ENCODE measurements around the gene MTHFD2. TPM values are rescaled to one million over a fixed set of nuclear protein-coding genes. Genes with fewer than 3 reads are reported as not detected.

Gene MTHFD2
- total and polyA plus RNA-seq, 2 of the 8 experiments (the other 6 are each of a cell fraction or from before 2014, with no cell fraction given) = 99.5 to 291 TPM

- H3K79me1 ChIP-seq (ENCODE audit: low read depth, low read length) = no peaks in the 10 kb centered on the region
- H3K23me2 ChIP-seq (ENCODE audit: low read depth, low read length) = no peaks in the 10 kb centered on the region
- no peak overlapping the region for H3K18ac ChIP-seq (ENCODE audit: extremely low read depth, low read length)
- H2BK15ac ChIP-seq (ENCODE audit: low read length) = no peak overlapping the region
- H3K27me3 ChIP-seq (replicated peaks in 1 of 4; ENCODE audit: control insufficient read depth in 3 of 4, extremely low read depth in 1 of 4, insufficient read depth in 3 of 4, low read length in 3 of 4) = no peaks in the 10 kb centered on the region; a peak in 3 of 7 replicates
- no peak overlapping the region for H3K4me2 ChIP-seq (ENCODE audit: insufficient read depth in 1 of 2, low read depth in 2 of 2, low read length in 2 of 2)
- H2BK5ac ChIP-seq (ENCODE audit: low read depth, low read length) = no peak overlapping the region
- H3K9ac ChIP-seq (replicated peaks in 1 of 4; ENCODE audit: extremely low read depth in 1 of 4, low read depth in 3 of 4, low read length in 3 of 4) = no peak overlapping the region
- H3K4me3 ChIP-seq (ENCODE audit: extremely low read depth in 1 of 4, insufficient read depth in 2 of 4, low read depth in 3 of 4, low read length in 4 of 4) = no peak overlapping the region
- H2BK120ac ChIP-seq (replicated peaks; ENCODE audit: low read depth, low read length) = no peak overlapping the region
- H4K8ac ChIP-seq (ENCODE audit: extremely low read depth, insufficient read depth, low read length) = no peak overlapping the region
- H3K56ac ChIP-seq (replicated peaks; ENCODE audit: insufficient read length, low read depth, low read length) = no peak overlapping the region
- no peak for FAIRE-seq
- no peaks in the 10 kb centered on the region for H3K79me2 ChIP-seq (ENCODE audit: control insufficient read depth in 1 of 2, insufficient read depth in 2 of 2, low read length in 2 of 2)
- ChIA-PET POLR2A (ENCODE audit: partially characterized antibody) (no interaction called here), CTCF (ENCODE audit: partially characterized antibody) (interaction anchor here (1.0 to 1.7 kb wide), 6 partner anchors 9 to 72 kb away, joined by 3 to 6 read pairs (median 4); no protein-coding TSS in a partner anchor)
- no peak overlapping the region for H3K23ac ChIP-seq (ENCODE audit: insufficient read length)
- 90% methylated on average over 9 of the region's 9 CpGs; no CpG with 5 or more reads in 1 of the 2 experiments for WGBS, 2 experiments (ENCODE audit: extremely low coverage in 1 of 2, insufficient coverage in 1 of 2, insufficient read length in 1 of 2, insufficient replicate concordance in 2 of 2, low coverage in 1 of 2, low lambda C conversion rate in 2 of 2, missing lambda C conversion rate in 1 of 2)
- no peaks in the 10 kb centered on the region for H4K20me1 ChIP-seq (replicated peaks in 1 of 2; ENCODE audit: control insufficient read depth in 1 of 2, insufficient read depth in 2 of 2, low read length in 2 of 2)
- H2AFZ ChIP-seq (ENCODE audit: low read length) = no peak overlapping the region
- H4K5ac ChIP-seq (ENCODE audit: insufficient read length, low read depth, low read length) = no peak overlapping the region
- no peak for TF ChIP-seq YY1 (IDR thresholded peaks at IDR 0.05; ENCODE audit: low read depth, low read length)
- TF ChIP-seq JUN (IDR thresholded peaks at IDR 0.05; ENCODE audit: low read depth, low read length) = no peak
- no peaks in the 10 kb centered on the region for H3K36me3 ChIP-seq (ENCODE audit: control insufficient read depth in 2 of 4, insufficient read depth in 4 of 4, low read length in 3 of 4)
- no peak for DNase-seq (ENCODE audit: low read depth in 1 of 2, low spot score in 2 of 2)
- no peaks in the 10 kb centered on the region for H3K9me3 ChIP-seq (ENCODE audit: insufficient read depth in 2 of 2, low read depth in 1 of 2, low read length in 1 of 2)
- no peak overlapping the region for H4K91ac ChIP-seq (replicated peaks; ENCODE audit: insufficient read length, low read length)
- no peak overlapping the region for H2BK20ac ChIP-seq (ENCODE audit: low read length)
- H3K14ac ChIP-seq (ENCODE audit: insufficient read length) = no peak overlapping the region
- no peak overlapping the region for H2BK12ac ChIP-seq (ENCODE audit: low read depth, low read length)
- no peaks in the 10 kb centered on the region for H3K4me1 ChIP-seq (replicated peaks in 1 of 4; ENCODE audit: control insufficient read depth in 3 of 4, insufficient read depth in 4 of 4, low read length in 3 of 4)
- no peak overlapping the region for H3K27ac ChIP-seq (ENCODE audit: low read depth, low read length)
- H2AK5ac ChIP-seq (ENCODE audit: low read depth, low read length) = no peak overlapping the region
- no peak overlapping the region for H3K4ac ChIP-seq (replicated peaks; ENCODE audit: insufficient read length, low read depth, low read length)
These were observed 54.4 kb downstream of the MTHFD2 start for GRCh38 chr2:74252862-74253261.
